Thyroid gland (tissue), 4 donors: ENCODE data around the gene NFAM1. TPM values are rescaled to one million over a fixed set of nuclear protein-coding genes. Genes with fewer than 3 reads are reported as not detected.

Experiments
- DNase-seq, 2 donors: peaks; one replicate each; pipeline ENCODE4 v3.0.0-alpha.2; 2019
- H3K27ac ChIP-seq, 3 donors: fragments of 200-600 bp; sonication (generic); 1 replicate in 2 of 3; 2 replicates in 1 of 3; pipeline ENCODE4 v1.5.1; 2016 to 2019; ENCODE audit warnings: mild to moderate bottlenecking in 1 of 3, moderate library complexity in 1 of 3
- H3K27me3 ChIP-seq: fragments of 200-600 bp; sonication (generic); one replicate; pipeline ENCODE4 v1.5.1; 2019
- H3K36me3 ChIP-seq, 2 donors: fragments of 200-600 bp; sonication (generic); one replicate each; pipeline ENCODE4 v1.5.1; 2016 to 2019
- H3K4me1 ChIP-seq, 2 donors: fragments of 200-600 bp; sonication (generic); one replicate each; pipeline ENCODE4 v1.5.1; 2017 to 2019
- H3K4me3 ChIP-seq, 3 donors: fragments of 200-600 bp; sonication (generic); replicated peaks in 1 of 3; 1 replicate in 2 of 3; 2 replicates in 1 of 3; pipeline ENCODE4 v1.5.1; 2016; ENCODE audit warnings: mild to moderate bottlenecking in 1 of 3
- H3K9me3 ChIP-seq: fragments of 200-600 bp; sonication (generic); one replicate; pipeline ENCODE4 v1.5.1; 2017
- CTCF ChIP-seq, 6 experiments: fragments of 200-600 bp in 3 of 6; fragments of 450-650 bp in 3 of 6; sonication (generic) in 3 of 6; IDR thresholded peaks; one replicate each; pipeline ENCODE4 v1.5.1; 2016 to 2019; ENCODE audit warnings: antibody characterized with exemption in 6 of 6, mild to moderate bottlenecking in 2 of 6, inconsistent platforms in 1 of 6, moderate library complexity in 1 of 6
- POLR2A ChIP-seq, 2 donors: fragments of 450-650 bp; IDR thresholded peaks; one replicate each; pipeline ENCODE4 v1.6.1; 2017; ENCODE audit warnings: antibody characterized with exemption in 2 of 2, mild to moderate bottlenecking in 2 of 2, moderate library complexity in 1 of 2
- WGBS, 2 donors: methylation state at CpG; one replicate each; pipeline ENCODE4 v1.1.5; 2017; 5-methylcytosine and 5-hydroxymethylcytosine counted together
- intact Hi-C: fragments of 100-400 bp; cut with DNase I; formaldehyde crosslinking; loops from one replicate; pipeline ENCODE4 v1.15.1; 2023
- total RNA-seq, 4 donors: library from RNA; depleted of rRNA; stranded (reverse); fragments of >200 nt; gene quantifications; one replicate each; pipeline ENCODE4 v1.2.3, GENCODE V29; 2016

Gene NFAM1
- total RNA-seq, 4 donors from 2014 or later: 0.89 to 1.4 (median 1.2) TPM

GRCh38 chr22:42340150-42340549 lies 92.1 kb downstream of the NFAM1 start:
- no peaks in the 10 kb centered on the region for H3K27me3 ChIP-seq
- intact Hi-C loops: no loop called here
- no peaks in the 10 kb centered on the region for H3K9me3 ChIP-seq
- no peak overlapping the region for H3K27ac ChIP-seq
- TF ChIP-seq POLR2A (IDR thresholded peaks at IDR 0.05) (no peak), CTCF (IDR thresholded peaks at IDR 0.05) (no peak)
- H3K36me3 ChIP-seq: no peaks in the 10 kb centered on the region
- peak in 1 of 2 donors; percentile 25 for DNase-seq
- WGBS, 2 donors: 83 to 88% methylated on average over 3 of the region's 3 CpGs
- peaks cover 6 to 29% of the 10 kb centered on the region in 2 donors for H3K4me1 ChIP-seq
- H3K4me3 ChIP-seq: no peak overlapping the region

- H3K4me3 ChIP-seq: no peak overlapping the region
- 87 to 89% methylated on average over 21 of the region's 21 CpGs for whole genome bisulfite sequencing, 2 donors
- H3K27ac ChIP-seq: no peak overlapping the region
- intact Hi-C loops: no loop called here
- H3K4me1 ChIP-seq: peaks cover 6 to 23% of the 10 kb centered on the region in 2 donors
- no peaks in the 10 kb centered on the region for H3K36me3 ChIP-seq
- no peak for TF ChIP-seq CTCF (IDR thresholded peaks at IDR 0.05)
- no peak for TF ChIP-seq POLR2A (IDR thresholded peaks at IDR 0.05)
- no peak for DNase-seq
- no peaks in the 10 kb centered on the region for H3K9me3 ChIP-seq
- no peaks in the 10 kb centered on the region for H3K27me3 ChIP-seq
Measured at GRCh38 chr22:42338479-42338878, 93.7 kb downstream of the NFAM1 start.

GRCh38 chr22:42337356-42337755 lies 94.8 kb downstream of the NFAM1 start:
- DNase-seq: no peak
- intact Hi-C loops: no loop called here
- Histone ChIP-seq H3K27me3 (no peaks in the 10 kb centered on the region), H3K4me1 (peaks cover 0 to 15% of the 10 kb centered on the region in 2 donors), H3K9me3 (no peaks in the 10 kb centered on the region), H3K27ac (no peak overlapping the region), H3K36me3 (no peaks in the 10 kb centered on the region), H3K4me3 (no peak overlapping the region)
- no peak for TF ChIP-seq POLR2A (IDR thresholded peaks at IDR 0.05)
- no peak for TF ChIP-seq CTCF (IDR thresholded peaks at IDR 0.05)

GRCh38 chr22:42336527-42337227 lies 95.5 kb downstream of the NFAM1 start:
- Histone ChIP-seq H3K4me3 (no peak overlapping the region), H3K36me3 (no peaks in the 10 kb centered on the region), H3K27ac (no peak overlapping the region), H3K9me3 (no peaks in the 10 kb centered on the region), H3K27me3 (no peaks in the 10 kb centered on the region), H3K4me1 (peaks cover 0 to 14% of the 10 kb centered on the region in 2 donors)
- intact Hi-C loops: no loop called here
- WGBS, 2 donors: 92 to 96% methylated on average over 11 of the region's 11 CpGs
- TF ChIP-seq CTCF (IDR thresholded peaks at IDR 0.05) (no peak), POLR2A (IDR thresholded peaks at IDR 0.05) (no peak)
- no peak for DNase-seq

GRCh38 chr22:42335839-42336378 lies 96.3 kb downstream of the NFAM1 start:
- intact Hi-C loops: no loop called here
- H3K4me1 ChIP-seq: peaks cover 0 to 14% of the 10 kb centered on the region in 2 donors
- no peak overlapping the region for H3K27ac ChIP-seq
- H3K36me3 ChIP-seq: no peaks in the 10 kb centered on the region
- H3K4me3 ChIP-seq: no peak overlapping the region
- no peaks in the 10 kb centered on the region for H3K9me3 ChIP-seq
- TF ChIP-seq CTCF (IDR thresholded peaks at IDR 0.05) (no peak), POLR2A (IDR thresholded peaks at IDR 0.05) (no peak)
- DNase-seq: peak in 1 of 2 donors; percentile 24
- WGBS, 2 donors: 79 to 81% methylated on average over 6 to 11 of the region's 11 CpGs
- no peaks in the 10 kb centered on the region for H3K27me3 ChIP-seq
